ENCODE data around the gene NDUFA8.

Gene NDUFA8

GRCh38 chr9:122133984-122134535 lies 25.5 kb downstream of the NDUFA8 start:
- H3K27ac ChIP-seq (ENCODE audit: low read length) = no peak overlapping the region
- H3K27me3 ChIP-seq (ENCODE audit: control insufficient read depth, insufficient read depth, low read length) = peaks cover 26% of the 10 kb centered on the region
- peaks cover 20% of the 10 kb centered on the region for H3K4me1 ChIP-seq (ENCODE audit: control insufficient read depth, low read depth, low read length)
- H3K4me3 ChIP-seq (ENCODE audit: low read length) = no peak overlapping the region
- no peaks in the 10 kb centered on the region for H3K9me3 ChIP-seq (ENCODE audit: control insufficient read depth, low read depth, low read length)
- H3K9ac ChIP-seq (ENCODE audit: low read length) = no peak overlapping the region
- no peaks in the 10 kb centered on the region for H3K36me3 ChIP-seq (ENCODE audit: control insufficient read depth, low read depth, low read length)

DNA sequence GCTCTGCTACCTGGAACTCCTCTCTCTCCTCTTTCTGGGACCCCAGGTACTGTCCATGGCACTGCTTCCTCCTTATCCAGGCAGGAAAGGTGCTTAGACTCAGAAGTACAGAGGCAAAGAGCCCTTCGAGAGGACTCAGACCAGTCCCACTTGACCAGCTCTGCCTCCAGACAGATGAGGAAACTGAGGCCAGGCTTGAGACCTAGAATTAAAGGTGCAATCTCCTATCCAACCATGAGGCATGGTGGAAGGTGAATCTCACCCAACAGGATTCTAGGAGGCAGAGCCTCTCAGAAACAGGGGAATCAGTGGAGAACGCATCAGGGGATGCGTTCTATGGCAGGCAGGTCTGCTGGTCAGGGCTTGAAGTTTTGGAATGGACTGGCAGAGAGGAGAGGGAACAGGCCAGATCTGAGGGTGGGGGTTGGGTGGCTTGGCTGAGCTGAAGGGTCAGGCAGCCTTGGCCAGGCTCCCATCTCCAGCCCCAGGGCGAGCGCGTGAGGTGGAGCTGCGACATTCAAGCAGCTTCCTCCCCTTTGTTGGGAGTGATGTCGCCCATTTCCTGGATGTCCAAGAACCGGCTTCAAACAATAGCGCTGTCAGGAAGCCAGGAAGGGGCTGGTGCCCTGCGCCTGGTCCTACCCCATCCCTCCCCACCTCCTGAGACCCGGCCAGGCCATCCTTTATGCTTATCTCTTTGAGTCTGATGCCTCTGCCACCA lies 26.2 kb downstream of the NDUFA8 start:
- Histone ChIP-seq H3K4me3 (ENCODE audit: low read length) (no peak overlapping the region), H3K9me3 (ENCODE audit: control insufficient read depth, low read depth, low read length) (no peaks in the 10 kb centered on the region), H3K36me3 (ENCODE audit: control insufficient read depth, low read depth, low read length) (no peaks in the 10 kb centered on the region), H3K27ac (ENCODE audit: low read length) (no peak overlapping the region), H3K27me3 (ENCODE audit: control insufficient read depth, insufficient read depth, low read length) (peaks cover 26% of the 10 kb centered on the region), H3K9ac (ENCODE audit: low read length) (no peak overlapping the region), H3K4me1 (ENCODE audit: control insufficient read depth, low read depth, low read length) (peaks cover 20% of the 10 kb centered on the region)

GRCh38 chr9:122132539-122132938 lies 27.0 kb downstream of the NDUFA8 start:
- no peaks in the 10 kb centered on the region for H3K9me3 ChIP-seq (ENCODE audit: control insufficient read depth, low read depth, low read length)
- no peak overlapping the region for H3K9ac ChIP-seq (ENCODE audit: low read length)
- H3K27me3 ChIP-seq (ENCODE audit: control insufficient read depth, insufficient read depth, low read length) = peaks cover 28% of the 10 kb centered on the region
- no peaks in the 10 kb centered on the region for H3K36me3 ChIP-seq (ENCODE audit: control insufficient read depth, low read depth, low read length)
- H3K27ac ChIP-seq (ENCODE audit: low read length) = no peak overlapping the region
- H3K4me1 ChIP-seq (ENCODE audit: control insufficient read depth, low read depth, low read length) = peaks cover 20% of the 10 kb centered on the region
- H3K4me3 ChIP-seq (ENCODE audit: low read length) = no peak overlapping the region

DNA sequence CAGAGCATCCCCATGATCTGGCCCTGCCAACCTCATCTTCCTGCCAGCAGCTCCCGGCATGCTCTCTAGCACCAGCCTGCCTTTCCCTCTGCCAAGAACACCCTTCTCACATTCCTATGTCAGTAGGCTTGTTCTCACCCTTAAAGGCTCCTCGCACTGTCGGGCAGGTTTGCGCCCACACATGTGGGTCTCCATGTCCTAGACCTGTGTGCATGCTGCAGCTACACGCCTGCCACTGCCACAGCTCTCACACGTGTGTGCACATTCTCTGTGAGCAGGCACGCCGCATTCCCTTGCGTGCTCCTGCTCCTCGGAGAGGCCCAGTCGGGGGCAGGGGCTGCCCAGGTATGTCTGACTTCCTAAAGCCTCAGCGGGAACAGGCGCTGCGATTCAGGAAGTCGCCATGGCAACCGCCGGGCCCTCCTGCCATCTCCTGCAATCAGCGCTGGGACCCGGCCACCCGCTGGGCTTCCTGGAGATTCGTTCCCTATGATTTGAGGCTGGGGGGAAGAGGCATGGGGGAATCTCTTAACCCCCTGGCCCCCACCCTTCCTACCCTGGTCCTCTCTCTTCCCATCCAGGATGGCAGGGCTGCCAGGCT lies 28.1 kb downstream of the NDUFA8 start:
- Histone ChIP-seq H3K9me3 (ENCODE audit: control insufficient read depth, low read depth, low read length) (no peaks in the 10 kb centered on the region), H3K36me3 (ENCODE audit: control insufficient read depth, low read depth, low read length) (no peaks in the 10 kb centered on the region), H3K4me1 (ENCODE audit: control insufficient read depth, low read depth, low read length) (peaks cover 20% of the 10 kb centered on the region), H3K9ac (ENCODE audit: low read length) (no peak overlapping the region), H3K4me3 (ENCODE audit: low read length) (peak overlapping the region; percentile 14), H3K27me3 (ENCODE audit: control insufficient read depth, insufficient read depth, low read length) (peaks cover 38% of the 10 kb centered on the region), H3K27ac (ENCODE audit: low read length) (no peak overlapping the region)

GRCh38 chr9:122130837-122131236 lies 28.7 kb downstream of the NDUFA8 start:
- Histone ChIP-seq H3K9ac (ENCODE audit: low read length) (no peak overlapping the region), H3K4me3 (ENCODE audit: low read length) (no peak overlapping the region), H3K9me3 (ENCODE audit: control insufficient read depth, low read depth, low read length) (no peaks in the 10 kb centered on the region), H3K27me3 (ENCODE audit: control insufficient read depth, insufficient read depth, low read length) (peaks cover 45% of the 10 kb centered on the region), H3K4me1 (ENCODE audit: control insufficient read depth, low read depth, low read length) (peaks cover 20% of the 10 kb centered on the region), H3K36me3 (ENCODE audit: control insufficient read depth, low read depth, low read length) (no peaks in the 10 kb centered on the region), H3K27ac (ENCODE audit: low read length) (no peak overlapping the region)

- Histone ChIP-seq H3K4me1 (ENCODE audit: control insufficient read depth, low read depth, low read length) (peaks cover 18% of the 10 kb centered on the region), H3K4me3 (ENCODE audit: low read length) (no peak overlapping the region), H3K27ac (ENCODE audit: low read length) (no peak overlapping the region), H3K27me3 (ENCODE audit: control insufficient read depth, insufficient read depth, low read length) (peaks cover 53% of the 10 kb centered on the region), H3K9ac (ENCODE audit: low read length) (no peak overlapping the region), H3K36me3 (ENCODE audit: control insufficient read depth, low read depth, low read length) (no peaks in the 10 kb centered on the region), H3K9me3 (ENCODE audit: control insufficient read depth, low read depth, low read length) (no peaks in the 10 kb centered on the region)
These were observed 29.6 kb downstream of the NDUFA8 start for GRCh38 chr9:122129969-122130368.

GRCh38 chr9:122128969-122129343 lies 30.6 kb downstream of the NDUFA8 start:
- Histone ChIP-seq H3K36me3 (ENCODE audit: control insufficient read depth, low read depth, low read length) (no peaks in the 10 kb centered on the region), H3K27ac (ENCODE audit: low read length) (no peak overlapping the region), H3K9ac (ENCODE audit: low read length) (no peak overlapping the region), H3K4me1 (ENCODE audit: control insufficient read depth, low read depth, low read length) (peaks cover 15% of the 10 kb centered on the region), H3K27me3 (ENCODE audit: control insufficient read depth, insufficient read depth, low read length) (peaks cover 58% of the 10 kb centered on the region), H3K9me3 (ENCODE audit: control insufficient read depth, low read depth, low read length) (no peaks in the 10 kb centered on the region), H3K4me3 (ENCODE audit: low read length) (no peak overlapping the region)

GRCh38 chr9:122128007-122128968 lies 31.3 kb downstream of the NDUFA8 start:
- peaks cover 15% of the 10 kb centered on the region for H3K4me1 ChIP-seq (ENCODE audit: control insufficient read depth, low read depth, low read length)
- H3K27me3 ChIP-seq (ENCODE audit: control insufficient read depth, insufficient read depth, low read length) = peaks cover 58% of the 10 kb centered on the region
- H3K36me3 ChIP-seq (ENCODE audit: control insufficient read depth, low read depth, low read length) = no peaks in the 10 kb centered on the region
- no peak overlapping the region for H3K9ac ChIP-seq (ENCODE audit: low read length)
- no peak overlapping the region for H3K27ac ChIP-seq (ENCODE audit: low read length)
- no peak overlapping the region for H3K4me3 ChIP-seq (ENCODE audit: low read length)
- no peaks in the 10 kb centered on the region for H3K9me3 ChIP-seq (ENCODE audit: control insufficient read depth, low read depth, low read length)

DNA sequence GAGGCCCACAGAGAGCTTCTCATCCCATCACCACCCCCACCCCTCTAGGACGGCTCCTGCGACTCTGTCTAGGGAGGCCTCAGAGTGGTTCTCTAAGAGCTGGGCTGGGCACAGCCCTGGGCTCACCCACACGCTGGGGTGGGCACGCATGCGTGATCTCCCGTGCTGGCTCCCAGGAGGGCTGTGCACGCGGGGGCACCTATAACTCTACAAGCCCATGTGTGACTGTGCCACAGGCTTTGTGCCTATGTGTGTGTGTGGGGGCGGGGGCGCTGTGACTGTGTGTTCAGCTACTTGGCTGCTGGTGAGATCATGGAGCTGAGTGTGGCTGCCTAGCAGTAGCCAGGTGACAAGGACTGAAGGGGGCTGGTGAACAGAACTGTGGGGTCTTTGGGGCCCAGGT lies 32.2 kb downstream of the NDUFA8 start:
- no peak overlapping the region for H3K27ac ChIP-seq (ENCODE audit: low read length)
- H3K9me3 ChIP-seq (ENCODE audit: control insufficient read depth, low read depth, low read length) = no peaks in the 10 kb centered on the region
- H3K4me1 ChIP-seq (ENCODE audit: control insufficient read depth, low read depth, low read length) = peaks cover 15% of the 10 kb centered on the region
- H3K36me3 ChIP-seq (ENCODE audit: control insufficient read depth, low read depth, low read length) = no peaks in the 10 kb centered on the region
- no peak overlapping the region for H3K9ac ChIP-seq (ENCODE audit: low read length)
- peaks cover 50% of the 10 kb centered on the region for H3K27me3 ChIP-seq (ENCODE audit: control insufficient read depth, insufficient read depth, low read length)
- no peak overlapping the region for H3K4me3 ChIP-seq (ENCODE audit: low read length)

GRCh38 chr9:122126331-122127261 lies 33.0 kb downstream of the NDUFA8 start:
- peaks cover 8% of the 10 kb centered on the region for H3K4me1 ChIP-seq (ENCODE audit: control insufficient read depth, low read depth, low read length)
- H3K36me3 ChIP-seq (ENCODE audit: control insufficient read depth, low read depth, low read length) = no peaks in the 10 kb centered on the region
- H3K9me3 ChIP-seq (ENCODE audit: control insufficient read depth, low read depth, low read length) = no peaks in the 10 kb centered on the region
- H3K27me3 ChIP-seq (ENCODE audit: control insufficient read depth, insufficient read depth, low read length) = peaks cover 44% of the 10 kb centered on the region
- peak overlapping the region; percentile 28 for H3K9ac ChIP-seq (ENCODE audit: low read length)
- peak overlapping the region; percentile 65 for H3K4me3 ChIP-seq (ENCODE audit: low read length)
- no peak overlapping the region for H3K27ac ChIP-seq (ENCODE audit: low read length)
